ENCODE results near the gene MYL5. TPM values are rescaled to one million over a fixed set of nuclear protein-coding genes. Genes with fewer than 3 reads are reported as not detected.

Gene MYL5
- total RNA-seq, 1 experiment from 2014 or later: 18.0 TPM

DNA sequence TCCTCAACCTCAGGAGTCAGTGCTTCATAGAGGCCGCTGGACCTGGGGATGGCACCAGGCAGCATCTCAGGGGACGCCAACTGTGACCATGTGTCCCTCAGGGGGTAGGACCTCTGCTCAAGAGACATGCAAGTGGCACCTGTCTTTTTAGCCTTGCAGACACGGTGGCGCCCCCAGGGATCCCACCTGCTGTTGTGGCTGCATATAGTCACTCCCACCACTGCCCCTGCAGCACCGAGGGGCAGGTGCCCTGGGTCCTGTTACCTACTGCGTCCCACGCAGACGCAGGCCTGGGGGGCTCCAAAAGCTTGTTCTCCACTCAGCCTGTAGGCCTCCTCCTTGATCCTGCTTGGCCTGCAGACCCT lies 2.5 kb downstream of the MYL5 start:
- Mint-ChIP-seq H3K4me1 (peaks cover 6 to 18% of the 10 kb centered on the region in 2 experiments), H3K27me3 (ENCODE audit: low read depth) (peaks cover 11% of the 10 kb centered on the region), H3K9me3 (no peaks in the 10 kb centered on the region; a peak in 1 of 5 replicates), H3K4me3 (peak overlapping the region in 1 of 2 experiments; percentile 23; a peak in 1 of 5 replicates), H3K27ac (no peak overlapping the region), H3K36me3 (ENCODE audit: insufficient read depth in 1 of 3, low read depth in 3 of 3) (peaks cover 13 to 17% (median 17%) of the 10 kb centered on the region in 3 experiments)
- Histone ChIP-seq H3K27ac (ENCODE audit: insufficient read length, low read depth, low read length) (no peak overlapping the region), H2AFZ (ENCODE audit: low read length) (no peak overlapping the region), H3K79me1 (ENCODE audit: insufficient read depth, low read depth, low read length, poor library complexity, severe bottlenecking) (peaks cover 3% of the 10 kb centered on the region), H3K23ac (ENCODE audit: insufficient read length, low read depth, low read length) (no peak overlapping the region), H4K20me1 (ENCODE audit: control insufficient read depth, insufficient read depth, insufficient read length) (peaks cover 4% of the 10 kb centered on the region), H2BK120ac (ENCODE audit: low read depth, low read length, poor library complexity, severe bottlenecking) (no peak overlapping the region), H4K91ac (ENCODE audit: insufficient read length, low read depth, low read length) (no peak overlapping the region), H2AK5ac (ENCODE audit: insufficient read length, low read length) (no peak overlapping the region), H3K4me2 (ENCODE audit: insufficient read depth, insufficient read length, low read length) (no peak overlapping the region), H3K4me1 (ENCODE audit: insufficient read depth, low read length) (0 out of 2 replicates have a peak, but pooled peaks cover 3% of the 10 kb centered on the region), H2BK20ac (ENCODE audit: low read depth, low read length, poor library complexity, severe bottlenecking) (no peak overlapping the region), H3K56ac (ENCODE audit: insufficient read length, low read depth, low read length) (no peak overlapping the region), H3K9ac (ENCODE audit: extremely low read depth, insufficient read length, low read length) (no peak overlapping the region), H3K14ac (ENCODE audit: insufficient read depth, low read length) (no peak overlapping the region), H3T11ph (ENCODE audit: low read length) (no peak overlapping the region), H3K18ac (ENCODE audit: insufficient read length, low read depth, low read length) (no peak overlapping the region), H2BK5ac (ENCODE audit: insufficient read length, low read length) (no peak overlapping the region), H3K79me2 (ENCODE audit: insufficient read depth, low read length) (peaks cover 5% of the 10 kb centered on the region; the same call in 1 of the 2 replicates), H3K4ac (ENCODE audit: low read depth, low read length) (no peak overlapping the region), H3K23me2 (ENCODE audit: insufficient read length, low read depth, low read length, poor library complexity, severe bottlenecking) (peaks cover 20% of the 10 kb centered on the region), H2BK12ac (ENCODE audit: insufficient read length, low read depth, low read length) (no peak overlapping the region), H4K5ac (ENCODE audit: insufficient read length, low read depth, low read length) (no peak overlapping the region), H3K9me3 (ENCODE audit: control insufficient read depth, low read depth, low read length) (no peaks in the 10 kb centered on the region), H4K8ac (replicated peaks; ENCODE audit: insufficient read length, low read depth, low read length) (no peak overlapping the region), H2BK15ac (ENCODE audit: low read depth, low read length) (no peak overlapping the region), H3K27me3 (ENCODE audit: insufficient read depth, low read length) (no peaks in the 10 kb centered on the region)
- TF ChIP-seq, protein P1, sequence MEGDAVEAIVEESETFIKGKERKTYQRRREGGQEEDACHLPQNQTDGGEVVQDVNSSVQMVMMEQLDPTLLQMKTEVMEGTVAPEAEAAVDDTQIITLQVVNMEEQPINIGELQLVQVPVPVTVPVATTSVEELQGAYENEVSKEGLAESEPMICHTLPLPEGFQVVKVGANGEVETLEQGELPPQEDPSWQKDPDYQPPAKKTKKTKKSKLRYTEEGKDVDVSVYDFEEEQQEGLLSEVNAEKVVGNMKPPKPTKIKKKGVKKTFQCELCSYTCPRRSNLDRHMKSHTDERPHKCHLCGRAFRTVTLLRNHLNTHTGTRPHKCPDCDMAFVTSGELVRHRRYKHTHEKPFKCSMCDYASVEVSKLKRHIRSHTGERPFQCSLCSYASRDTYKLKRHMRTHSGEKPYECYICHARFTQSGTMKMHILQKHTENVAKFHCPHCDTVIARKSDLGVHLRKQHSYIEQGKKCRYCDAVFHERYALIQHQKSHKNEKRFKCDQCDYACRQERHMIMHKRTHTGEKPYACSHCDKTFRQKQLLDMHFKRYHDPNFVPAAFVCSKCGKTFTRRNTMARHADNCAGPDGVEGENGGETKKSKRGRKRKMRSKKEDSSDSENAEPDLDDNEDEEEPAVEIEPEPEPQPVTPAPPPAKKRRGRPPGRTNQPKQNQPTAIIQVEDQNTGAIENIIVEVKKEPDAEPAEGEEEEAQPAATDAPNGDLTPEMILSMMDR (conservative IDR thresholded peaks at IDR 0.05): no peak
- WGBS (ENCODE audit: extremely low coverage, insufficient read length, low lambda C conversion rate): no CpG with 5 or more reads among the region's 8 CpGs
- DNase-seq: no peak

Measured in H9 (cell line).